K562 (cell line): ENCODE data around the gene TMEM120B. TPM values are rescaled to one million over a fixed set of nuclear protein-coding genes. Genes with fewer than 3 reads are reported as not detected.

ENCODE experiments used
- BRD4 ChIP-seq: fragments of 200-600 bp; sonication (generic); IDR thresholded peaks from 2 replicates; pipeline ENCODE4 v1.6.1; 2017; ENCODE audit warnings: inconsistent platforms
- MTA1 ChIP-seq: fragments of 450-650 bp; IDR thresholded peaks from 2 replicates; pipeline ENCODE4 v1.6.1; 2017; ENCODE audit warnings: borderline replicate concordance
- SIN3B ChIP-seq: fragments of 450-650 bp; IDR thresholded peaks from 2 replicates; pipeline ENCODE4 v1.6.1; 2017; ENCODE audit warnings: low read depth, mild to moderate bottlenecking, moderate library complexity
- SNIP1 ChIP-seq: fragments of 450-650 bp; IDR thresholded peaks from 2 replicates; pipeline ENCODE4 v1.7.1; 2017; ENCODE audit warnings: low read depth, mild to moderate bottlenecking
- SUPT5H ChIP-seq: fragments of 450-650 bp; IDR thresholded peaks from 2 replicates; pipeline ENCODE4 v1.6.1; 2016
- TAF7 ChIP-seq: fragments of 450-650 bp; IDR thresholded peaks from 2 replicates; pipeline ENCODE4 v1.6.1; 2016; ENCODE audit warnings: missing genetic modification characterization, missing compliant biosample characterization
- ZNF785 ChIP-seq: fragments of 250-450 bp; sonication (Bioruptor Pico); IDR thresholded peaks from 2 replicates; pipeline ENCODE4 v1.4.0; 2020; ENCODE audit warnings: mild to moderate bottlenecking
- polyA plus RNA-seq, 8 experiments: library from polyadenylated mRNA; depleted of rRNA in 4 of 8; stranded (reverse) in 5 of 8; unstranded in 3 of 8; fragments of >200 nt; fragmentation: Nextera tagmentation in 2 of 8; fragmentation: Illumina TruSeq in 1 of 8; extraction: Ambion mirVana in 2 of 8; extraction: Trizol in 1 of 8; gene quantifications; 2 replicates each; pipeline versions ENCODE4 v1.2.1 to v1.2.3, GENCODE V29; 2011 to 2014; ENCODE audit warnings: inconsistent platforms in 1 of 8, missing spikeins in 1 of 8
- total RNA-seq, 7 experiments: library from RNA; depleted of rRNA in 6 of 7; stranded (reverse); fragments of >200 nt in 6 of 7; fragmentation: Illumina TruSeq in 2 of 7; extraction: Trizol in 2 of 7; gene quantifications; 2 replicates each; pipeline versions ENCODE4 v1.2.1 to v1.2.3, GENCODE V29; 2011 to 2021; ENCODE audit warnings: low replicate concordance in 1 of 7
- TF ChIP-seq, protein P1 (sequence below): fragments of 250-450 bp; sonication (Bioruptor Pico); IDR thresholded peaks from 2 replicates; pipeline ENCODE4 v1.8.0; 2022; ENCODE audit warnings: inconsistent platforms, mild to moderate bottlenecking, moderate library complexity, borderline replicate concordance
- TF ChIP-seq, protein P2 (sequence below), 2 experiments: fragments of 200-800 bp in 1 of 2; sonication (Bioruptor generic) in 1 of 2; sonication (generic) in 1 of 2; formaldehyde crosslinking in 1 of 2; IDR thresholded peaks in 1 of 2; conservative IDR thresholded peaks in 1 of 2; 2 replicates each; pipeline versions ENCODE4 v1.5.0 to v1.6.1; 2016 to 2020; ENCODE audit warnings: missing compliant biosample characterization in 1 of 2, missing genetic modification characterization in 1 of 2, missing genetic modification reagents in 1 of 2
- TF ChIP-seq, protein P3 (sequence below): fragments of 200-600 bp; sonication (generic); IDR thresholded peaks from one replicate; pipeline ENCODE4 v1.6.1; 2012; ENCODE audit warnings: mild to moderate bottlenecking, low read depth, low read length, inconsistent platforms

The TMEM120B gene
- total and polyA plus RNA-seq, 9 of the 15 experiments (the other 6 are each of a cell fraction or from before 2014, with no cell fraction given) = 1.7 to 18.6 (median 7.4) TPM

DNA sequence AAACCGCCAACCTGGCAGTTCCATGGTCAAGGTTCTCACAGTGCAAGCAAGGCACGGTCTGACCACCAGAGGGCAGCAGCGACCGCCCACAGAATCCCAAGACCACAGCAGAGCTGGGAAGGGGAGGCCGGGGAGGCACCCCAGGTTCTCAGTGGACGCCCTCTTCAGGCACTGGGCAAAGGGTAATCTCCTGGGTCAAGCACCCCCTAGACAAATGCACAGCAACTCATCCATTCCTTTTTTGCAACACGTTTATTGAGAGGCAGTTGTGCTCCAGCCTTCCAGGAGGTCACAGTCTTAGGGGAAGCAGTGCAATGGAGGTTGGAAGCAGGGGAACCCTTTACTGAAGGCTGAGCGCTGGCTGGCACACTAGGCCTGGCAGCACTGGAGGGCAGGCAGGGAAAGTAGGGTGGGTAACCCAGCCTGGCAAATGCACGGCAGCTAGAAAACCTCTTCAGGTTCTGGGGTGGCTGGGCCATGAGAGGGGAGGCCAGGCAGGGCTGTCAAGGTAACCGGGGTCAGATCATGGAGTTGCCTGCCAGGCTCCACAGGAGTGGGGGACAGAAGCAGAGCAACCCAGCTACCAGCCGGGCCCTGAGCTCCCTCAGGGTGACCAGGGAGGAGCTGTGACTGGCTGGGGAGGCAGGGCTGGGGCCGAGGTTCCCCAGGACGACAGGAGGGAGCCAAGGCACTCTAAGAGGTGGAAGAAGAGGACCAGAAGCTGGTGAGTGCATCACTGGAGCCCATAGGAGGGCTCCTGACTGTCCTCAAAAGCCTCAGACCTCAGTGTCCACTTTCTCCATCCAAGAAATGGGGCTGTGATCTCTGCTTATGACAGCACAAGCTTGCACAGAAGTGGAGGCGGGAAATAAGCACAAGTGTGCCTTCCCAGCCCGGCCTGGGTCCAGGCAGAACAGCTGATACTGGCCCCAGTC, 82.7 kb downstream of the TMEM120B start (continued):
- TF ChIP-seq, protein P1, sequence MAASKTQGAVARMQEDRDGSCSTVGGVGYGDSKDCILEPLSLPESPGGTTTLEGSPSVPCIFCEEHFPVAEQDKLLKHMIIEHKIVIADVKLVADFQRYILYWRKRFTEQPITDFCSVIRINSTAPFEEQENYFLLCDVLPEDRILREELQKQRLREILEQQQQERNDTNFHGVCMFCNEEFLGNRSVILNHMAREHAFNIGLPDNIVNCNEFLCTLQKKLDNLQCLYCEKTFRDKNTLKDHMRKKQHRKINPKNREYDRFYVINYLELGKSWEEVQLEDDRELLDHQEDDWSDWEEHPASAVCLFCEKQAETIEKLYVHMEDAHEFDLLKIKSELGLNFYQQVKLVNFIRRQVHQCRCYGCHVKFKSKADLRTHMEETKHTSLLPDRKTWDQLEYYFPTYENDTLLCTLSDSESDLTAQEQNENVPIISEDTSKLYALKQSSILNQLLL (CRISPR knock-in tag) = no peak
- TF ChIP-seq SUPT5H = no peak
- no peak for TF ChIP-seq SNIP1
- TF ChIP-seq, protein P2, sequence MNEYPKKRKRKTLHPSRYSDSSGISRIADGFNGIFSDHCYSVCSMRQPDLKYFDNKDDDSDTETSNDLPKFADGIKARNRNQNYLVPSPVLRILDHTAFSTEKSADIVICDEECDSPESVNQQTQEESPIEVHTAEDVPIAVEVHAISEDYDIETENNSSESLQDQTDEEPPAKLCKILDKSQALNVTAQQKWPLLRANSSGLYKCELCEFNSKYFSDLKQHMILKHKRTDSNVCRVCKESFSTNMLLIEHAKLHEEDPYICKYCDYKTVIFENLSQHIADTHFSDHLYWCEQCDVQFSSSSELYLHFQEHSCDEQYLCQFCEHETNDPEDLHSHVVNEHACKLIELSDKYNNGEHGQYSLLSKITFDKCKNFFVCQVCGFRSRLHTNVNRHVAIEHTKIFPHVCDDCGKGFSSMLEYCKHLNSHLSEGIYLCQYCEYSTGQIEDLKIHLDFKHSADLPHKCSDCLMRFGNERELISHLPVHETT (CRISPR knock-in tag; conservative IDR thresholded peaks at IDR 0.05 in 1 of 2, IDR thresholded peaks at IDR 0.05 in 1 of 2) = no peak
- no peak for TF ChIP-seq BRD4
- TF ChIP-seq, protein P3, sequence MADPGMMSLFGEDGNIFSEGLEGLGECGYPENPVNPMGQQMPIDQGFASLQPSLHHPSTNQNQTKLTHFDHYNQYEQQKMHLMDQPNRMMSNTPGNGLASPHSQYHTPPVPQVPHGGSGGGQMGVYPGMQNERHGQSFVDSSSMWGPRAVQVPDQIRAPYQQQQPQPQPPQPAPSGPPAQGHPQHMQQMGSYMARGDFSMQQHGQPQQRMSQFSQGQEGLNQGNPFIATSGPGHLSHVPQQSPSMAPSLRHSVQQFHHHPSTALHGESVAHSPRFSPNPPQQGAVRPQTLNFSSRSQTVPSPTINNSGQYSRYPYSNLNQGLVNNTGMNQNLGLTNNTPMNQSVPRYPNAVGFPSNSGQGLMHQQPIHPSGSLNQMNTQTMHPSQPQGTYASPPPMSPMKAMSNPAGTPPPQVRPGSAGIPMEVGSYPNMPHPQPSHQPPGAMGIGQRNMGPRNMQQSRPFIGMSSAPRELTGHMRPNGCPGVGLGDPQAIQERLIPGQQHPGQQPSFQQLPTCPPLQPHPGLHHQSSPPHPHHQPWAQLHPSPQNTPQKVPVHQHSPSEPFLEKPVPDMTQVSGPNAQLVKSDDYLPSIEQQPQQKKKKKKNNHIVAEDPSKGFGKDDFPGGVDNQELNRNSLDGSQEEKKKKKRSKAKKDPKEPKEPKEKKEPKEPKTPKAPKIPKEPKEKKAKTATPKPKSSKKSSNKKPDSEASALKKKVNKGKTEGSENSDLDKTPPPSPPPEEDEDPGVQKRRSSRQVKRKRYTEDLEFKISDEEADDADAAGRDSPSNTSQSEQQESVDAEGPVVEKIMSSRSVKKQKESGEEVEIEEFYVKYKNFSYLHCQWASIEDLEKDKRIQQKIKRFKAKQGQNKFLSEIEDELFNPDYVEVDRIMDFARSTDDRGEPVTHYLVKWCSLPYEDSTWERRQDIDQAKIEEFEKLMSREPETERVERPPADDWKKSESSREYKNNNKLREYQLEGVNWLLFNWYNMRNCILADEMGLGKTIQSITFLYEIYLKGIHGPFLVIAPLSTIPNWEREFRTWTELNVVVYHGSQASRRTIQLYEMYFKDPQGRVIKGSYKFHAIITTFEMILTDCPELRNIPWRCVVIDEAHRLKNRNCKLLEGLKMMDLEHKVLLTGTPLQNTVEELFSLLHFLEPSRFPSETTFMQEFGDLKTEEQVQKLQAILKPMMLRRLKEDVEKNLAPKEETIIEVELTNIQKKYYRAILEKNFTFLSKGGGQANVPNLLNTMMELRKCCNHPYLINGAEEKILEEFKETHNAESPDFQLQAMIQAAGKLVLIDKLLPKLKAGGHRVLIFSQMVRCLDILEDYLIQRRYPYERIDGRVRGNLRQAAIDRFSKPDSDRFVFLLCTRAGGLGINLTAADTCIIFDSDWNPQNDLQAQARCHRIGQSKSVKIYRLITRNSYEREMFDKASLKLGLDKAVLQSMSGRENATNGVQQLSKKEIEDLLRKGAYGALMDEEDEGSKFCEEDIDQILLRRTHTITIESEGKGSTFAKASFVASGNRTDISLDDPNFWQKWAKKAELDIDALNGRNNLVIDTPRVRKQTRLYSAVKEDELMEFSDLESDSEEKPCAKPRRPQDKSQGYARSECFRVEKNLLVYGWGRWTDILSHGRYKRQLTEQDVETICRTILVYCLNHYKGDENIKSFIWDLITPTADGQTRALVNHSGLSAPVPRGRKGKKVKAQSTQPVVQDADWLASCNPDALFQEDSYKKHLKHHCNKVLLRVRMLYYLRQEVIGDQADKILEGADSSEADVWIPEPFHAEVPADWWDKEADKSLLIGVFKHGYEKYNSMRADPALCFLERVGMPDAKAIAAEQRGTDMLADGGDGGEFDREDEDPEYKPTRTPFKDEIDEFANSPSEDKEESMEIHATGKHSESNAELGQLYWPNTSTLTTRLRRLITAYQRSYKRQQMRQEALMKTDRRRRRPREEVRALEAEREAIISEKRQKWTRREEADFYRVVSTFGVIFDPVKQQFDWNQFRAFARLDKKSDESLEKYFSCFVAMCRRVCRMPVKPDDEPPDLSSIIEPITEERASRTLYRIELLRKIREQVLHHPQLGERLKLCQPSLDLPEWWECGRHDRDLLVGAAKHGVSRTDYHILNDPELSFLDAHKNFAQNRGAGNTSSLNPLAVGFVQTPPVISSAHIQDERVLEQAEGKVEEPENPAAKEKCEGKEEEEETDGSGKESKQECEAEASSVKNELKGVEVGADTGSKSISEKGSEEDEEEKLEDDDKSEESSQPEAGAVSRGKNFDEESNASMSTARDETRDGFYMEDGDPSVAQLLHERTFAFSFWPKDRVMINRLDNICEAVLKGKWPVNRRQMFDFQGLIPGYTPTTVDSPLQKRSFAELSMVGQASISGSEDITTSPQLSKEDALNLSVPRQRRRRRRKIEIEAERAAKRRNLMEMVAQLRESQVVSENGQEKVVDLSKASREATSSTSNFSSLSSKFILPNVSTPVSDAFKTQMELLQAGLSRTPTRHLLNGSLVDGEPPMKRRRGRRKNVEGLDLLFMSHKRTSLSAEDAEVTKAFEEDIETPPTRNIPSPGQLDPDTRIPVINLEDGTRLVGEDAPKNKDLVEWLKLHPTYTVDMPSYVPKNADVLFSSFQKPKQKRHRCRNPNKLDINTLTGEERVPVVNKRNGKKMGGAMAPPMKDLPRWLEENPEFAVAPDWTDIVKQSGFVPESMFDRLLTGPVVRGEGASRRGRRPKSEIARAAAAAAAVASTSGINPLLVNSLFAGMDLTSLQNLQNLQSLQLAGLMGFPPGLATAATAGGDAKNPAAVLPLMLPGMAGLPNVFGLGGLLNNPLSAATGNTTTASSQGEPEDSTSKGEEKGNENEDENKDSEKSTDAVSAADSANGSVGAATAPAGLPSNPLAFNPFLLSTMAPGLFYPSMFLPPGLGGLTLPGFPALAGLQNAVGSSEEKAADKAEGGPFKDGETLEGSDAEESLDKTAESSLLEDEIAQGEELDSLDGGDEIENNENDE = no peak
- no peak for TF ChIP-seq TAF7 (tag)
- TF ChIP-seq SIN3B = no peak
- TF ChIP-seq MTA1 = no peak
- no peak for TF ChIP-seq ZNF785 (CRISPR knock-in tag)
